Adrenal gland (tissue), 19 donors: Measurements from ENCODE around the gene KIF25. TPM values are rescaled to one million over a fixed set of nuclear protein-coding genes. Genes with fewer than 3 reads are reported as not detected.

Source experiments
- DNase-seq, 7 donors: peaks; one replicate each; pipeline ENCODE4 v3.0.0-alpha.2; 2019 to 2020
- H3K27ac ChIP-seq, 5 donors: fragments of 200-600 bp; sonication (generic) in 4 of 5; 1 replicate in 3 of 5; 2 replicates in 2 of 5; pipeline versions ENCODE4 v1.5.1 to v1.8.0; 2016 to 2020; ENCODE audit warnings: mild to moderate bottlenecking in 1 of 5
- H3K27me3 ChIP-seq: fragments of 200-600 bp; 2 replicates; pipeline ENCODE4 v1.8.0; 2021
- H3K36me3 ChIP-seq, 2 donors: fragments of 200-600 bp; replicated peaks in 1 of 2; 1 replicate in 1 of 2; 2 replicates in 1 of 2; pipeline versions ENCODE4 v1.5.1 to v1.8.0; 2018 to 2022
- H3K4me1 ChIP-seq, 2 donors: fragments of 200-600 bp; replicated peaks in 1 of 2; 1 replicate in 1 of 2; 2 replicates in 1 of 2; pipeline versions ENCODE4 v1.5.1 to v1.8.0; 2018 to 2021
- H3K4me3 ChIP-seq, 4 donors: fragments of 200-600 bp; sonication (generic) in 3 of 4; one replicate each; pipeline ENCODE4 v1.5.1; 2016 to 2018
- H3K9me3 ChIP-seq, 3 donors: fragments of 200-600 bp; sonication (generic) in 1 of 3; replicated peaks in 1 of 3; 1 replicate in 2 of 3; 2 replicates in 1 of 3; pipeline versions ENCODE4 v1.5.1 to v1.8.0; 2016 to 2021
- CTCF ChIP-seq, 6 experiments: fragments of 450-650 bp in 4 of 6; fragments of 200-600 bp in 2 of 6; sonication (generic) in 1 of 6; IDR thresholded peaks; 1 replicate in 5 of 6; 2 replicates in 1 of 6; pipeline versions ENCODE4 v1.5.1 to v1.8.0; 2016 to 2021; ENCODE audit warnings: antibody characterized with exemption in 6 of 6, mild to moderate bottlenecking in 2 of 6, moderate library complexity in 1 of 6
- POLR2A ChIP-seq, 2 donors: fragments of 450-650 bp; IDR thresholded peaks; one replicate each; pipeline ENCODE4 v1.6.1; 2017; ENCODE audit warnings: antibody characterized with exemption in 2 of 2, mild to moderate bottlenecking in 2 of 2, moderate library complexity in 1 of 2
- WGBS, 4 donors: extraction: QIAGEN DNeasy Blood & Tissue Kit in 2 of 4; methylation state at CpG; one replicate each; pipeline versions ENCODE4 v1.1.5 to v1.1.7; 2013 to 2017; 5-methylcytosine and 5-hydroxymethylcytosine counted together
- intact Hi-C, 2 donors: fragments of 100-400 bp; cut with DNase I; formaldehyde crosslinking; loops; one replicate each; pipeline versions ENCODE4 v1.14.1 to v1.15.0; 2022 to 2023
- long read RNA-seq, 10 donors: library from polyadenylated mRNA in 3 of 10; unstranded in 2 of 10; stranded (forward) in 1 of 10; transcript quantifications; one replicate each; pipeline ENCODE4 v2.0.0 and lab custom pipeline, GENCODE V29; 2021 to 2026
- polyA plus RNA-seq, 3 donors: library from polyadenylated mRNA; stranded (reverse); fragments of 200-250 nt in 2 of 3; fragments of 350-450 nt in 1 of 3; fragmentation: Illumina TruSeq in 1 of 3; extraction: RNeasy Lipid Tissue Mini Kit (QIAGEN cat#74804) in 1 of 3; gene quantifications; one replicate each; pipeline ENCODE4 v1.2.3, GENCODE V29; 2013 to 2014
- total RNA-seq, 9 donors: library from RNA; depleted of rRNA in 4 of 9; stranded (reverse); fragments of >200 nt in 4 of 9; fragments of 120-200 nt in 1 of 9; fragmentation: NEBNext Ultra II Directional in 1 of 9; extraction: Animal tissue kit (Norgen Biotek cat#: 25700) in 1 of 9; gene quantifications; one replicate each; pipeline versions ENCODE4 v1.1.0 to v1.2.4, GENCODE V29; 2013 to 2023
- donor health status: healthy with polysubstance abuse.
- donor health status: Bipolar disorder and iron deficiency.
- donor health status: DM: yes; HTN: yes; CAD: no.
- donor health status: DM: no; HTN: no; CAD: no.
- donor health status: DM: no; HTN: no; CAD: no.
- donor health status: DM: yes; HTN: yes; CAD: no.

The KIF25 gene
- total RNA-seq (not detected), polyA plus RNA-seq (under 1 TPM in 2 of 3 donors, not detected in 1; 0.44 to 0.97 TPM)
- long read RNA-seq, donor 1 = 0 reads
- long read RNA-seq, donor 2 = 0 reads
- long read RNA-seq, donor 3 = 0 reads
- long read RNA-seq, donor 4 = 0 reads
- long read RNA-seq, donor 5 = 0 reads
- long read RNA-seq, donor 6 = 0 reads
- long read RNA-seq, donor 7 = 0 reads
- long read RNA-seq, donor 8 = 0 reads
- long read RNA-seq, donor 9 = 0 reads
- long read RNA-seq, donor 10 = 0 reads

- WGBS, 4 donors = 70 to 83% (median 77%) methylated on average over 8 to 9 of the region's 9 CpGs
- H3K9me3 ChIP-seq = no peaks in the 10 kb centered on the region
- intact Hi-C loops = no loop called here
- no peak for DNase-seq
- no peak within 1 kb of the TSS for H3K27ac ChIP-seq
- H3K27me3 ChIP-seq = no peaks in the 10 kb centered on the region
- TF ChIP-seq POLR2A (IDR thresholded peaks at IDR 0.05) = no peak
- TF ChIP-seq CTCF (IDR thresholded peaks at IDR 0.05) = no peak
- no peak within 1 kb of the TSS for H3K4me3 ChIP-seq
- no peaks in the 10 kb centered on the region for H3K4me1 ChIP-seq
- no peaks in the 10 kb centered on the region for H3K36me3 ChIP-seq
Measured at GRCh38 chr6:167997642-167998041, at the start of gene KIF25. Gene KIF25, plus strand, starts transcription at chr6:167997671. Its CDS starts 31,915 bp downstream, at chr6:168029586.

GRCh38 chr6:167947716-167948115 is 49.8 kb upstream of the KIF25 start:
- intact Hi-C loops = no loop called here
- no peaks in the 10 kb centered on the region for H3K27me3 ChIP-seq
- WGBS, 4 donors = 90 to 97% (median 94%) methylated on average over 1 of the region's 1 CpG
- no peaks in the 10 kb centered on the region for H3K4me1 ChIP-seq
- TF ChIP-seq POLR2A (IDR thresholded peaks at IDR 0.05) = no peak
- TF ChIP-seq CTCF (IDR thresholded peaks at IDR 0.05) = no peak
- H3K36me3 ChIP-seq = peaks cover 0 to 64% of the 10 kb centered on the region in 2 donors
- H3K27ac ChIP-seq = no peak overlapping the region
- no peak overlapping the region for H3K4me3 ChIP-seq
- H3K9me3 ChIP-seq = no peaks in the 10 kb centered on the region
- no peak for DNase-seq

- Histone ChIP-seq H3K9me3 (no peaks in the 10 kb centered on the region), H3K4me1 (no peaks in the 10 kb centered on the region), H3K36me3 (peaks cover 0 to 61% of the 10 kb centered on the region in 2 donors), H3K4me3 (no peak overlapping the region), H3K27ac (no peak overlapping the region), H3K27me3 (no peaks in the 10 kb centered on the region)
- intact Hi-C loops = no loop called here
- no peak for DNase-seq
- TF ChIP-seq CTCF (IDR thresholded peaks at IDR 0.05) (no peak), POLR2A (IDR thresholded peaks at IDR 0.05) (no peak)
- 87 to 92% (median 90%) methylated on average over 4 of the region's 4 CpGs for WGBS, 4 donors
Measured at GRCh38 chr6:167948716-167949115, 48.8 kb upstream of the KIF25 start.

GRCh38 chr6:167949121-167949684 is 48.3 kb upstream of the KIF25 start:
- TF ChIP-seq CTCF (IDR thresholded peaks at IDR 0.05) (no peak), POLR2A (IDR thresholded peaks at IDR 0.05) (no peak)
- Histone ChIP-seq H3K9me3 (no peaks in the 10 kb centered on the region), H3K36me3 (peaks cover 0 to 56% of the 10 kb centered on the region in 2 donors), H3K4me1 (no peaks in the 10 kb centered on the region), H3K27me3 (no peaks in the 10 kb centered on the region), H3K27ac (no peak overlapping the region), H3K4me3 (no peak overlapping the region)
- intact Hi-C loops = no loop called here
- WGBS, 4 donors = 84 to 91% (median 86%) methylated on average over 7 of the region's 7 CpGs
- DNase-seq = no peak
